Fibroblast of gingiva (primary cell): ENCODE results near the gene LHFPL6.

Experiments
- DNase-seq: peaks from one replicate; pipeline ENCODE4 v3.0.0-alpha.2; 2011; ENCODE audit warnings: low read depth

Gene LHFPL6

GRCh38 chr13:39379667-39380655, 223.0 kb downstream of the LHFPL6 start:
- no peak for DNase-seq

- no peak for DNase-seq
Observed at GRCh38 chr13:39379118-39379517, 223.9 kb downstream of the LHFPL6 start.

DNA sequence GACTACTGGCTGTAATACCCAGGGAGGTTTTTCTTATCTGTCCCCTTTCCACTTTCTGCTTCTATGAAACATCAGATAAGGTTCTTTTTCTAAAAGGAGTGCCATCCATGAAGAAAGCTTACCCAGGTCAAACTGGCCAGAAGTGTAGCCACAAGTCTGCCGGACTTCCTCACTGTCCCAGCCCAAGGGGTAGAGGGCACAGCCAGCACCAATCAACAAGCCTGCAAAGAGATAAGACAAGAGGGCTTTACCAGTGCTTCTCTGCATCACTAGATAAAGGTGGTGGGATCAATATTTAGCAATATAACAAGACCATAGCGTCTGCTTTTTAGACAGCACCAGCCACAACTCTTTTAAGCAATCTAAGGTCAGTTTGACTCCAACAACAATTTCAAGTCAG, 224.7 kb downstream of the LHFPL6 start:
- DNase-seq = no peak

GRCh38 chr13:39377699-39378098, 225.3 kb downstream of the LHFPL6 start:
- no peak for DNase-seq

DNA sequence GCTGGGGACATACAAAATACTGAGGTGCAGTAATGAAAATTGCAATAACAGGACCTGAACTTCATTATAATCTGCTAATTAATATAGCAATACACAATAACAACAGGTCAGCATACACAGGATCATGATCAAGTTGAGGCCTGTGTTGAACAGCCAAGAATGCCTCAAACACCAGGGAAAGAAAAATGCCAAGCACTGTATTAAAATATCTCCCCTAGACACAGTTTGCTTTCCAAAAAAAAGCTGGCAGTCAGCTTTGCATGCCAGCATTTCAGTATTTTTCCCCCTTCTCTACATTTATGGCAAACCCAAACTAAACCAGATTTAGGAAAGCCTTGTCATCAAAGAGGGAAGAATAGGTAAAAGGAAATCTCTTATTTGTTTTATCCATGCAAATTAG, 226.9 kb downstream of the LHFPL6 start:
- DNase-seq = no peak

DNA sequence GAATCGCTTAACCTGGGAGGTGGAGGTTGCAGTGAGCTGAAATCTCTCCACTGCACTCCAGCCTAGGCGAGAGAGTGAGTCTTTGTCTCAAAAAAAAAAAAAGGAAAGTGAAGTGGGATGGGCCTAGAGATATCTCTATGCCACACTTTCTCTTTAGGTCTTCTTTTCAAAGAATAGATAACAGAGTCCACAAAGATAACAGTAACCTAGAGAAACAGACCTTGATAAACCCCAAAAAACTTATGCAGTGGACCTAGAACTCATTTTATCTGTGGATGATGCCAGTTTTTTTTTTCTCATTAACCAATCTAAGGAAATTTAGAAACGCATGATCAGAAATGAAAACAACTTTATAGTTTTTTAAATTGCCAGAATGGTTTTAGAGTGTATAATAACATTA, 227.4 kb downstream of the LHFPL6 start:
- no peak for DNase-seq

- no peak for DNase-seq
Observed at GRCh38 chr13:39374741-39375189, 228.2 kb downstream of the LHFPL6 start.

GRCh38 chr13:39373145-39373544, 229.8 kb downstream of the LHFPL6 start:
- no peak for DNase-seq

GRCh38 chr13:39371706-39372105, 231.3 kb downstream of the LHFPL6 start:
- DNase-seq = no peak

DNA sequence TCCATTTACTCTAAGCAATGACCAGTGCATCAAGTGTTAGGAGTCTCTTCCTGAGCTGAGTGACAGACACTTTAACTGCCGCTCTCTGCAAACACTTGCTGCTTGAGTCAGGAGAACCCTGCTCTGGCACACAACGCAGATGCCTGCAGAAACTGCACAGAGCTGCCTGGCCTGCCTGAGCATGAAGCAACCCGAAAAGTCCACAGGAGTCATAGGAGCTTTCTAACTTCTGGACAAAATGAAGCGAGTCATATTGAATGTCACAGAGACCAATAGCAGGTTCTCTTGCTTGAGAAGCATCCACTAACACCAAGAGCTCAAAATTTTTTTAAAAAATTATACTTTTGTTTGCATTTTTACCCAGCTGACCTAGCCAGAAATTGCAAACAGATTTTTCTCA, 232.4 kb downstream of the LHFPL6 start:
- DNase-seq = peak; percentile 52

- no peak for DNase-seq
Observed at GRCh38 chr13:39370048-39370447, 232.9 kb downstream of the LHFPL6 start.

- no peak for DNase-seq
Observed at GRCh38 chr13:39369161-39369890, 233.7 kb downstream of the LHFPL6 start.

DNA sequence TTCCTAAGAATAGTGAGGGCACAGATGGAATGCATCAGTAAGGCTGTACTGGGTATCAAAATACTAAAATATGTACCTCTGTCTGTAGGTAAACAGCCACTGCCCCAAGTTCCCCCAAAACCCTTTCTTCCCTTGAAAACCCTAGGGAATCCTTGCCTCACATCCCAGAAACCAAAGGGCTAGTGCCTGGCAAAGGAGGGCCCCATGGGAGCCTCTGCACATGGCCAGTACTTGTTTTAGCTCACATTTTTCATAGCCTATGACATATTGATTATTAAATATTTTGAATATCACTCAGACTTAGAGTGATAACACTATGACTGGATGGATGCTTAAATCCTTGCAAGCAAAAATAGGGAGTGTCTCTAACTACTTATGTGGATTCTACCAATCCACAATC, 237.1 kb downstream of the LHFPL6 start:
- DNase-seq = no peak

DNA sequence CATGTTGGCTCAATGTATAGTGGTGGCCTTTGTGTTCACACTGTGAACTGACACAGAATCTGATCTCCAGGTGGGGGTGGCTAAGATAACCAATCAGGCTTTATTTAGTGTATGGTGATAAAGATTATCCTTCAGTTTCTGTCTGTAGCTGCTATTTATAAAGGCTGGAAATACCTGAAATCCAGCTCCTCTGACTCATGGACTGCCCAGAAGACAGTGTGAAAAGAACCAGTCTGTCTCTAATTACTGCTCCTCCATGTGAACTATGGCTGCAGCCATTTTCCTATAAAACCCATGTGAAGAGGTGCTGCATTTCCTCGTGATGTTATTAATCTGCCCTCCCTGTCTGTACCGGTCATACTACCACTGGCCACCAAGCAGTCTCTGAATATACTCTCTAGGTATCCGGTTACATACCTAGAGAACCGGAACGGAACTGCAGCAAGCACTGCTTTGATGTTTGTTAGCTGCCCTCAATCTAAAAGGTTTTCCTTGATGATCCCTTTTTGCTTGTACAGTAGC, 238.0 kb downstream of the LHFPL6 start:
- DNase-seq = peak; percentile 13

- DNase-seq = peak; percentile 6
Observed at GRCh38 chr13:39363382-39363772, 239.6 kb downstream of the LHFPL6 start.

DNA sequence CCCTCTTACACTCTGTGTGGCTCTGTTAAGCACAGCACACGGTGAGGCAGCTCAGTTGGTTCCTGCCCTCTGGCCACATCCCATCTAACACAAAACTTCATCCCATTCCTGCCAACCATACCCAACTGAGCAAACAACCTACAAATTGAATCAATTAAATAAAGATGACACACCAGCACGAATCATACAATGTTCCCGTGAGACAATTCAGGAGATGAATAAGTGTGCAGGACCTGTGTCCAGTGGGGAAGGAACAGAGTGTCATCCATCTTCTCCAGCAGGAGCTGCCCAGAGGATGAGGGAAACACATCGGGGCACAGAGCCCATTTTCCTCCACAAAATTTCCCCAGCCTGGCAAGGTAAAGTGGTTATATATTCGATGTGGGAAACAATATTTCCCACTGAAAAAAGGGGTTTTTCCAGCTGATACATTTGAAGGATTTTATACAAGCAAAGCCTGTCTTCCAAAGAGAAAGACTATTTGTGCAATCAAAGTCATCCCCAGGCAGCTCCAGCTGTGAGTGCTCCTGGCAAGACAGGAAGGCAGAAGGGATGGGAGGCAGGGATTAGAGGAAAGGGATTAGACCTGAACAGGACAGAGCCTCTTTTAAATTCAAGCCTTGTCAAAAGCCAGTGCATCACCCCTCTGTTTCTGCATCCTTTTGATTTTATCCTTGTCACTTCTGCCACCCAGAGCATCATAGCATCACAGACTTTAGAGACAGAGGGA, 240.2 kb downstream of the LHFPL6 start:
- DNase-seq = no peak

DNA sequence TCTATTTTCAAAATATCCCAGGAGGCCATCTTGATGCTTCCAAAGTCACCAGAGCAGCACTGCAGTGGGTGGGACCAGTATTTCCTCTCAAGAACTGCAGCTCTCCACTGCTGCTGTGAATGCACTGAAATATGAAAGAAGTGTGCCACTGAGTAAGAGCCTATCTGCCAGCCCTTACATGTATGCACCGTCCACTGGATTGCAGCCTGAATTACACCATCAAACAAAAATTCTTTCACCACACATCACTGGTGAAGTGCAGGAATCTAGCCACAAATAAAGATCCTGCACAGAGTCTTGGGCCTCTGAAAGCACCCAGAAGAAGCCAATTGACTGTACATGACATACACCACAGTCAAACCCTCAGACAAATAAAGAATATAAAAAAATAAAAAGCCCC, 249.0 kb downstream of the LHFPL6 start:
- peak; percentile 42 for DNase-seq

DNA sequence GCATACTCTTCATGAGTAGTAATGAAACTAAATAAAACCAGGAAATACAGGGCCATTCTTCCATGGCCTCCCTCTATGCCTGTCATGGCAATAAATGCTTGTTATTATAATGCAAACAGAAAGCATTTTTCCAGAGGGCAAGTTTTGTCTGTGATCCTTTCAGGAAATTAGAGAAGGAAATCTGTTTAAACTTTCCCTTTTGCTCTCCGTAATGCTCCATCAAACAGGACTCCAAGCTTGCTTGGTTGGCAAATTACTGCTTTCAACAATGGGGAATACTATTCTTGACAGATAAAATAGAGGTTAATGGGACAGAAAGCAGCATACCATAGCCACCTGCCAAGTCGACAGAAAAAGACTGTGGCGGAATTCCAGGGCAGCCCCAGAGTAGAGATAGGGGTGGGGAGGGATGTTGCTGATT, 252.5 kb downstream of the LHFPL6 start:
- no peak for DNase-seq

GRCh38 chr13:39349391-39349960, 253.5 kb downstream of the LHFPL6 start:
- no peak for DNase-seq

DNA sequence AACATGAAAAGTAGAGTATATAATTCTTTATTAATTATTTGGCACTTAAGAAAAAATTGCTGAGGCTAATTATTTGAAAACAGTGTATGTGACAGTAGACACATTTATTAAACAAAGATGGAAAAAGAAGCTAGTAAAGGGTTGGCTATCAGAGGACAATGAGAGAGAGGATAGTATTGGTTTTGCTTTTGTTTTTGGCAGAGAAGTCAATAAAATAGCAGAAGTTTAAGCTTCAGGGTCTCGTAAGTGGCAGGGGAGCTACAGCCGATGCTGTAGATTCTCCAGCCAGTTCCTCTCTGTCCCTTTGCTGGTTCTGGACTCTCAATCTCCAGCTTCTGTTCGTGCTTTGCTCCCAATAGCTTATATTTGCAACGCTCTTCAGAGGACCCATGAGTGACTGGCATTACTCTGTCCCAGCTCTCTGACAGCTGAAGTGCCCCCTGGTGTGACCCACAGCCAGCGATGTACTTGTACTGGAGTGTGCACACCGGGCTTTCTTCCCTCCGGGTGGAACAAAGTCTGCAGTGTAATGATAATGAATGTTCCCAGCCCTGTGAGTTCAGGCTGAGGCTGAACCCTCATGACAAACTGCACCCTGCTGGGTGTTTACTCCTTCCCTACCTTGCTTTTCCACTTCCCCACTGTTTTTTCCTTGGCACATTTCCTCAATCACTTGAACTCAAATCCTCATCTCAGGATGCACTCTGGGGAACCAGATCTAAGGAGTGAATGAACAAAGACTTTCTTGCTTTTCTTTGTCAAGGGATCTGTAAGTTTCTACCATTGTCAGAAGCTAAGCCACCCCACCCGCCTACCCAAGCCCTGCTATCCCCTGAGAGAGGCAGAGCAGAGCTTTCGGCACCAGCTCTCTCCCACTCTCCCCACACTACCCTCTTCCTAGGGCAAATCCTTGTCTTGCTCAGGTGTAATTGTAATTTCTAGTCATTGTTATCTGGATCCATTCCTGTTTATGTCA, 254.8 kb downstream of the LHFPL6 start:
- DNase-seq = no peak

DNA sequence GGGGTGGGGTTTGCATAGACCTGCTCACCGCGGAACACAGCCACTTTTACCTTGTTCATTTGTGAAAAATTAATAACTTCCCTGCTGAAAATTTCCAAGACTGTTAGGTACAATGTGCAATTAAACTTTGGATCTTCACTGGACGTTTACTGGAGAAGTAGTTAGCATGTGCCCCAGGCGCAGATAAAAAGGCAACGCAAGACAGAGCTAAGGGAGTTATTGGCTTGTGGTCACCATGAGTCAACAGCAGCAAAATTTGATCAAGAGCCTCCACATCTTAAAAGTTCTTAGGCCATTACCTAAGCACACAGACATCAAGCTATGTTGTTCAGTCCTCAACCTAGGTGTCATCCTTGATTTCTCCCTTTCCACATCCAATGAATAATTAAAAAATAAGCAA, 257.0 kb downstream of the LHFPL6 start:
- DNase-seq = no peak
